Inferior parietal cortex (tissue), 1 donor: Measurements from ENCODE around the gene U2AF2.

ENCODE experiments used
- DNase-seq: peaks from one replicate; pipeline ENCODE4 v3.0.0-alpha.2; 2016; ENCODE audit errors: extremely low spot score

The U2AF2 gene

GRCh38 chr19:55654868-55655647 lies at the start of gene U2AF2:
Gene U2AF2, plus strand, starts transcription at chr19:55655035. Its CDS starts 70 bp downstream, at chr19:55655105.
- DNase-seq: peak; percentile 90

- DNase-seq: peak; percentile 95
These were observed 49.6 kb upstream of the U2AF2 start for GRCh38 chr19:55605207-55605636.

GRCh38 chr19:55605637-55606470 lies 49.0 kb upstream of the U2AF2 start, which contains the start of gene ZNF865:
Gene ZNF865, plus strand, starts transcription at chr19:55605647. Its CDS starts 7,972 bp downstream, at chr19:55613619.
- peak; percentile 54 for DNase-seq

GRCh38 chr19:55606471-55606787 lies 48.4 kb upstream of the U2AF2 start:
- DNase-seq: no peak

- DNase-seq: no peak
These were observed 48.0 kb upstream of the U2AF2 start for GRCh38 chr19:55606817-55607216.

- DNase-seq: no peak
These were observed 45.5 kb upstream of the U2AF2 start for GRCh38 chr19:55609326-55609725.

- DNase-seq: no peak
These were observed 43.4 kb upstream of the U2AF2 start for GRCh38 chr19:55611300-55611982.

- DNase-seq: no peak
These were observed 42.7 kb upstream of the U2AF2 start for GRCh38 chr19:55611983-55612645.

- no peak for DNase-seq
These were observed 41.4 kb upstream of the U2AF2 start for GRCh38 chr19:55613396-55613795.

- no peak for DNase-seq
These were observed 40.7 kb upstream of the U2AF2 start for GRCh38 chr19:55613930-55614710.

GRCh38 chr19:55614711-55615542 lies 39.9 kb upstream of the U2AF2 start:
- no peak for DNase-seq

- DNase-seq: no peak
These were observed 39.1 kb upstream of the U2AF2 start for GRCh38 chr19:55615543-55616394.

GRCh38 chr19:55616395-55616875 lies 38.4 kb upstream of the U2AF2 start:
- no peak for DNase-seq

GRCh38 chr19:55617426-55617825 lies 37.4 kb upstream of the U2AF2 start:
- DNase-seq: no peak

GRCh38 chr19:55618426-55618825 lies 36.4 kb upstream of the U2AF2 start:
- no peak for DNase-seq

GRCh38 chr19:55619286-55619685 lies 35.5 kb upstream of the U2AF2 start:
- no peak for DNase-seq

GRCh38 chr19:55620410-55621204 lies 34.2 kb upstream of the U2AF2 start:
- no peak for DNase-seq

- DNase-seq: no peak
These were observed 33.6 kb upstream of the U2AF2 start for GRCh38 chr19:55621205-55621672.
